Skeletal muscle satellite cell (primary cell): ENCODE data around the gene SAE1.

ENCODE experiments used
- H3K27me3 ChIP-seq: 2 replicates; pipeline ENCODE4 v1.7.0; 2013; ENCODE audit warnings: low read length; ENCODE audit not compliant: control insufficient read depth, insufficient read depth
- H3K36me3 ChIP-seq: 2 replicates; pipeline ENCODE4 v1.7.0; 2013; ENCODE audit warnings: mild to moderate bottlenecking, control low read depth, low read length; ENCODE audit not compliant: insufficient read depth
- H3K4me1 ChIP-seq: 2 replicates; pipeline ENCODE4 v1.7.0; 2013; ENCODE audit warnings: low read length; ENCODE audit not compliant: control insufficient read depth, insufficient read depth
- H3K4me2 ChIP-seq: 2 replicates; pipeline ENCODE4 v1.7.0; 2013; ENCODE audit warnings: mild to moderate bottlenecking, low read length
- H3K4me3 ChIP-seq: 2 replicates; pipeline ENCODE4 v1.7.0; 2013; ENCODE audit warnings: low read length
- H3K9ac ChIP-seq: 2 replicates; pipeline ENCODE4 v1.7.0; 2013; ENCODE audit warnings: mild to moderate bottlenecking, low read depth, low read length, moderate library complexity
- H3K9me3 ChIP-seq: replicated peaks from 2 replicates; pipeline ENCODE4 v1.7.0; 2013; ENCODE audit warnings: mild to moderate bottlenecking, control low read depth, low read length

SAE1 gene

DNA sequence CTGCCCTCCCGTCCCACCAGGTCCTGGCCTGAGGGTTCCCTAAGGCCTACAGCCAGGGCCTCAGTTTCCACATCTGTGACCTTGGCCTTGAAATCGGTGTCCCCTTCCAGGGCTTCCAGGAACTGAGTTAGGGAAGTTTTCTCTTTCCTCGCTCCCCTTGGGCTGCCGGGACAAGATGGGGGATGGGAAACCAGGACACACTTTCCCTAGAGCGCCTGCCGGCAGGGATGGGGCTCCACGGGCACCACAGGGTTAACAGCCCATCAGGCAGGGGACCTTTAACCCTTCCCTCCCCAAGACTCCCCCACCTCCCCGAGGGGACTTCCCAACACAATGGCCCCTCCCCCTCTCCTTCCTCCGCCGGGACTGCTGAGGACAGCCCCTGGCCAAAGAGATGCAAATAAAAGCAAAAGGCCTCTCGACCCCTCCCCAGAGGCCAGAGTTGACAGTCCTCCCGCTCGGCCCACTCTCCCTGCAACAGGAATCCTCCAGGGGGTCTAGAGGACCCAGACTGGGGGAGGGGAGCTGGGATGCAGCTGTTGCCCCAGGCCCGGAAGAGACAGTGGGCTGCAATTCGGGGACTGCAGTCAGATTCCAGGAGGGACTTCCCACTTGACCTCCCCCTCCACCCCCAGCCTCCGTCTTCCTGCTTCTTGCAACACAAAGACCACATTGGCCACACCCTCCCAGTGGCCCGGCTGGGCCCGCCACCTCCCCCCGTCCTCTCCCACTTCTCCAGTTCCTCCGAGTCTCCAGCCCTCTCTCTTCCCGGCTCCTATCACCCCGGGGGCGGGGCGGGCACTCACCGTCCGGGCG lies 96.9 kb downstream of the SAE1 start:
- no peaks in the 10 kb centered on the region for H3K27me3 ChIP-seq
- peaks cover 51% of the 10 kb centered on the region for H3K4me1 ChIP-seq
- H3K9me3 ChIP-seq: no peaks in the 10 kb centered on the region
- peak overlapping the region; percentile 92 for H3K9ac ChIP-seq
- peak overlapping the region; percentile 89 for H3K4me3 ChIP-seq
- peak overlapping the region; percentile 95 for H3K4me2 ChIP-seq
- H3K36me3 ChIP-seq: no peaks in the 10 kb centered on the region

DNA sequence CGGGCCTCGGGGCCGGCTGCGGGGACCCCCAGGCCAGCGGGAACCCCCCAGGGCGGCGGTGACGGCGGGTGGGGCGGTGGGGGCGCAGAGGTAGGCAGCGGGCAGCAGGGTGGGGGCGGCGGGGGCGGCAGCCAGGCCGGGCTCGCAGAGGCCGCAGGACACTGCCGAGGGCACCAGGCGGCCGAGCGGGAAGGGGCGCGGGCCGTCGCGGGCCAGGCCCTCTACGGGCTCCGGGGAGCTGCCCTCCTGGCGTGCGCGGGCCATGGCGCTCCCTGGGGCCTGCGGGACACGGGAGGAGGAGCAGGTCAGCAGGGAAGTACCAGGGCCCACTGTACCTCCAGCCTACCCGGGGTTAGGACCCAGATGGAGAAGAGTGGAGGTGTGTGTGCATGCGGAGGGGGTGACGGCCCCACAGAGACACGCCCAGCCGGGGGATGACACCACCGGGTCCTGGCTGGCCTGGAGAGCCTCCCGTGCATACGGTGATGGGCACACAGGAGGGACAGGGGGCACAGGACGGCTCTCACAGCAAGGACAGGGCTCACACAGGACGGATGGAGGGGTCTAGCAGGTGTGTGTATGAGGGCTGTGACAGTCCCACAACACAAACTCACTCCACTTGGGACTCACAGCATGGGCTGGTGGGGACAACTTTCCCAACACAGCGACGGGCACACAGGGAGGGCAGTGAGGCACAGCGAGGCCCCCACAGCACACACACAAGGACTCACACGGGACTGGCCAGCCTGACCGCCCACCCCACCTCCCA lies 97.7 kb downstream of the SAE1 start:
- peaks cover 53% of the 10 kb centered on the region for H3K4me1 ChIP-seq

DNA sequence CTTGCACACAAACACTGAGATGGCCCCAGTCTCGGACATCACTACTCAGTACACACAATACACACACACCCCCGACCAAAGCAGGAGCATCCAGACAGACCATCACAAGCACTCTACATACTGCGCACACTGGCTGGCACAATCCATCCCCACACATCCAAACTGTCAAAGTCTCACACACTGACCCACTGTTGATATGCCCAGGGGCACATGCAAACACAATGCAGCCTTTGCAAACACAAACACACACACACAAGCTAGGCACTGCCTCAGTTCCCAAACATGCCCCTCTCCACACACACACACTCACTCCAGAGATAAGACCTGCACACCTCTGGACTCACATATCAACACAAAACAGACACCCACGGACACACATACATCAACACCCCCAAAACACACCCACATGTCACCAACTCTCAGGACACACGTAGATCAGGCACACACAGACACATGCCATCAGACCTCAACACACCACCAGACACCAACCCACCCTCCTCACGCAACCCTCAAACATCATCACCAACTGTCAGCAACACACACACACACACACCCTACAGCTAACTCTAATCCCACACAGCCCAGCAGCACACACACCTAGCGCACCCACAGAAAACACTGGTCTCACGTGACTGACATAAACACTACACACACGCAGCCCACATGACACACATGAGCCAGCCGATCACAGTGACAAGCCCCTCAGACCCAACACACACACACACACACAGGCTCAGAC lies 98.5 kb downstream of the SAE1 start:
- Histone ChIP-seq H3K4me2 (peak overlapping the region; percentile 95), H3K27me3 (no peaks in the 10 kb centered on the region), H3K9me3 (no peaks in the 10 kb centered on the region), H3K36me3 (no peaks in the 10 kb centered on the region), H3K4me1 (peaks cover 53% of the 10 kb centered on the region), H3K4me3 (peak overlapping the region; percentile 89), H3K9ac (peak overlapping the region; percentile 92)

More for the DNA sequence above, 97.7 kb downstream of the SAE1 start:
- H3K9ac ChIP-seq: peak overlapping the region; percentile 92
- no peaks in the 10 kb centered on the region for H3K27me3 ChIP-seq
- no peaks in the 10 kb centered on the region for H3K9me3 ChIP-seq
- H3K36me3 ChIP-seq: no peaks in the 10 kb centered on the region
- H3K4me2 ChIP-seq: peak overlapping the region; percentile 95
- H3K4me3 ChIP-seq: peak overlapping the region; percentile 89

DNA sequence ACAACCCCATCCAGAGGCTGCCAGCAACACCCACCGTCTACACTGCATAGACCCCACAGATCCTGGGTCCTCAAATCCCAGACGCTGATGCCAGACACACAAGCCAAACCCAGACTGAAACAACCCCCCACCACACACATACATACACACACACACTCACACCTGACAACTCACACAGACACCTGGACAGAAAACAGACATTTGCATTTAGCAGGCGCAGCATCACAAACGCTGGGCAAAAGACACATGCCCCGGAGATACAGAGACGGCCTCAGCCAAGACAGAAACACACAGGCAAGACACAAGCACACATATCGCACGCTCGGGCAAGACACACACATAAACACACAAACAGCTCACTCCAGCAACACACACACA lies 99.0 kb downstream of the SAE1 start:
- Histone ChIP-seq H3K9ac (peak overlapping the region; percentile 92), H3K9me3 (no peaks in the 10 kb centered on the region), H3K36me3 (no peaks in the 10 kb centered on the region), H3K4me3 (peak overlapping the region; percentile 89), H3K27me3 (no peaks in the 10 kb centered on the region), H3K4me2 (peak overlapping the region; percentile 95), H3K4me1 (peaks cover 53% of the 10 kb centered on the region)

DNA sequence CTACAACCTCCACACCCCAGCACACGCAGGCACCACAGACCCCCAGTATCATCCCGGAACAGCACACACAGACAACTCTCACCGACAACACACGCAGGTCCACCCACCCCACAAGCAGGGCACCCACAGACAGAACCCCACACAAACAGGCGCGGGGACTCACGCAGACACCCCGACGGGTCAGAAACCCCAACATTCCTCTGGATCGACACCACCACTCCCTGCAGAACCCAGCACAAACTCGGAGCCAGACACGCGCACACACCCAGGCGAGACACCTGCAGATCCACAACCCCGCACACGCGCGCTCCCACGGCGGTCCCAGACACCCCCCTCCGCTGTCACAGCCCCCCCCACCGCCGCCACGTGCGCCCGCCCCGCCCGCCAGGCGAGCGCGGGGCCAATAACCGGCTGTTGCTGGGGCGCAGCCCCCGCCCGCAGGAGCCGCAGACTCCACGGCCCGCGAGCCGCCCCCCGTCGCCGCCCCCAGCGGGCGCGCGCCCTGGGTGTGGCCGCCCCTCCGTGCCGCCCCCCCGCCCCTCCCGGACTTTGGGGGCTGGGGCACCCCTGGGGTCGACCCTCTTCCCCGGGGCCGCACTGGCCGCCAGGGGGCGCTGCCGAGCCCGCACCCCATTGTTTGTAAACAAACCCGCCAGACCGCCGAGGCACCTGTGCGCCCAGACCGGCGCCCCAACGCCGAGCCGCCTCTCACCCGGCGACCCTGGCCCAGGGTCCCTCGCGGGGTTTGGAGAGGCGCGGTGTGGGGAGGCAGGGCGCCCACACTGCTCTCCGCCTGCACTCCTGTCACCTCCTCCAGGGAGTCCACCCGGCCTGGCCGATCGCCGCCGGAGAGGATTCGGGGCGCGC lies 99.7 kb downstream of the SAE1 start:
- Histone ChIP-seq H3K4me3 (peak overlapping the region; percentile 89), H3K4me2 (peak overlapping the region; percentile 95), H3K9me3 (no peaks in the 10 kb centered on the region), H3K4me1 (peaks cover 53% of the 10 kb centered on the region), H3K27me3 (no peaks in the 10 kb centered on the region), H3K36me3 (no peaks in the 10 kb centered on the region), H3K9ac (peak overlapping the region; percentile 92)

DNA sequence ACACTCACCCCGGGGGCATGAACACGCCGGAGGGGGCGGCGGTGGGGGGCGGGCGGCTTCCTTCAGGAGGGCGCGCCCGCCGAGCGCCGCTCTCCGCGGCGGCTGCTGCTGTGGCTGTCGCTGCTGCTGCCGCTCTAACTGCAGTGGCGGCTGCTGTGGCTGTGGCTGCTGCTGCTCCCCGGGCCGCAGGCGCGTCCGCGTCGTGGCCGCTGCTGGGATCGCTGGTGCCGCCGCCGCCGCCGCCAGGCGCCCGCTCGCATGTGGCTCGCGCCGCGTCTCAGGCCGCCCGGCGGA lies 100.2 kb downstream of the SAE1 start, which contains the start of gene BBC3:
Gene BBC3 (minus strand): TSS at position 279 of the 294 bp plus-strand sequence. CDS start 2,768 bp downstream, outside the sequence.
- Histone ChIP-seq H3K27me3 (no peaks in the 10 kb centered on the region), H3K9me3 (no peaks in the 10 kb centered on the region), H3K9ac (peak within 1 kb of the TSS; percentile 92), H3K4me2 (peak within 1 kb of the TSS; percentile 95), H3K4me3 (peak within 1 kb of the TSS; percentile 89), H3K4me1 (peaks cover 48% of the 10 kb centered on the region), H3K36me3 (no peaks in the 10 kb centered on the region)

DNA sequence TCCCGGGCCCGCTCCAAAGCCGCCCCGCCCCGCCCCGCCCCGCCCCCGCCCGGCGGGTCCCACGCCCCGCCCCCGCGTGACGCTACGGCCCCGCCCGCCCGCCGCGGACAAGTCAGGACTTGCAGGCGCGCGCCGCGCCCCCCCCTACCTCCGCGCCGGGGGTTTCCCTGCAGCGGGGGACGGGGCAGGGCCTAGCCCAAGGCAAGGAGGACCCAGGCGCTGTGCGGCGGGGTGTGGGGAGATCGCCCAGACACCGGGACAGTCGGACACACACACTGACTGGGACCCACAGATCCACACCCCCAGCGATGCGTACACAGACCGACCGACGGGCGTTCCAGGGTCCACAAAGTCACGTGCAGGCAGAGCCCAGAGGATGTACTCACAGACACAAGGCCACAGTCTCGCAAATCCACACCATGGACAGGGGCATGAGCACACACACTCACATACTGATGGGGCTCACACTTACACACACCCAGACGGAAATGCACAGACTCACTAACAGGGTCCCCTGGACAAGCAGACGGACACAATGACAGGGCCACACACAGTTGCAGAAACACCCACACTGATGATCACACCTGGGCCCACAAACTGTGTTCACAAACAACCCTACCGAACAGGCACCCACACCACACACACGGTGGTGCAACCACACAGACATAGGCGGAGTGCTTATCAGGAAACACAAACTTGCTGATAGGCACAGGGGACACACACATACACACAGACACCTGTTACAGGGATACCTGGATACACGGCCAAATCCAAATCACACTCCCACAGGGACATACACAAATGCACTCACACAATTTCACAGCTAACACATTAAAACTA lies 100.8 kb downstream of the SAE1 start:
- Histone ChIP-seq H3K4me1 (peaks cover 45% of the 10 kb centered on the region), H3K27me3 (peaks cover 2% of the 10 kb centered on the region)

DNA sequence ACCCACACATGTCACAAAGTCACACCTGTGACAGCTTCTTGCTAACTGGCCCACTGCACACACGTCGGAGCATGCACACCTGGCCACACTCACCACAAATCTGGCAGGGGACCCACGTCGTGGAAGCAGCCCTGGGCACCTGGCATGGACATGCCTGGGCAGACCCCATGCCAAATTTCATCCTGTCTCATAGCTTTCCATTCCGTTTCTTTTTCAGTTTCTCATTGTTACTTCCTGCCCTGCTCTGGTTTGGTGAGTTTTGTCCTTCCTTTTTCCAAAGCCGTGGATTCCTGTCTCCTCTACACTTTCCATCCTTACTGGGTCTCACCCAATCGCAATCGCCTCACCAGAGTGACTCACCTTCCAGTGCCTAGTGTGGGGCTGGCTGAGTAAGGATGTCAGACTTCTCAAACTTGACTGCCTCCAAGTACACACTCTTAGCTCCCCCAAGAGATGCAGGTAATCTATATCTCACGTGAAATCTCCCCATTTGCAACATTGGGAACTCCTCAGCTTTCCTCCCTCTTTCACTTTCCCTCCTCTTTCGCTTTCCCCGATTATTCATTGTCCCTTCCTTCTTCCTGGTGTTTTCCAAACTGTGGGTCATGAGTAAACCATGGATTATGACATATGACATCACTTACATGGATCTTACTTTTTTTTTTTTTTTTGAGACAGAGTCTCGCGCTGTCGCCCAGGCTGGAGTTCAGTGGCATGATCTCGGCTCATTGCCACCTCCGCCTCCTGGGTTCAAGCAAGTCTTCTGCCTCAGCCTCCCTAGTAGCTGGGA lies 102.0 kb downstream of the SAE1 start:
- Histone ChIP-seq H3K36me3 (no peaks in the 10 kb centered on the region), H3K27me3 (peaks cover 2% of the 10 kb centered on the region), H3K9ac (peak overlapping the region; percentile 43), H3K4me3 (peak overlapping the region; percentile 57), H3K9me3 (no peaks in the 10 kb centered on the region), H3K4me2 (peak overlapping the region; percentile 95), H3K4me1 (peaks cover 33% of the 10 kb centered on the region)

More for the DNA sequence above, 100.8 kb downstream of the SAE1 start:
- H3K36me3 ChIP-seq: no peaks in the 10 kb centered on the region
- H3K4me2 ChIP-seq: peak overlapping the region; percentile 95
- no peaks in the 10 kb centered on the region for H3K9me3 ChIP-seq
- peak overlapping the region; percentile 78 for H3K9ac ChIP-seq
- H3K4me3 ChIP-seq: peak overlapping the region; percentile 89

DNA sequence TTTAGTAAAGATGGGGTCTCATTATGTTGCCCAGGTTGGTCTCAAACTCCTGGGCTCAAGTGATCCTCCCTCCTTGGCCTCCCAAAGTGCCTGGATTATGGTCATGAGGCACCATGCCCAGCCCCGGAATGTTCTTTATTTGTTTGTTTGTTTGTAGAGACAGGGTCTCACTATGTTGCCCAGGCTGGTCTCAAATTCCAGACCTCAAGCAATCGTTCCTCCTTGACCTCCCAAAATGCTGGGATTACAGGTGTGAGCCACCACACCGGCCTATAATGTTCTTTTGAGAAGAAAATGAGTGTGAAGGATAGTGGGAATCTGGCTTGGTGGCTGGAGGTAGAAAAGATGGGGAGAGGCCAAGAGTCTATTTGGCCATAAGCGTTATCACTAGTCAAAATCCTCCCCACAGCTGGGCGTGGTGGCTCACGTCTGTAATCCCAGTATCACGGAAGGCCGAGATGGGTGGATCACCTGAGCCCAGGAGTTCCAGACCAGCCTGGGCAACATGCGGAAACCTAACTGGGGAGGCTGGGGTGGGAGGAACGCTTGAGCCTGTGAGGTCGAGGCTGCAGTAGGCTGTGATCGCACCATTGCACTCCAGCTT lies 105.5 kb downstream of the SAE1 start:
- no peak overlapping the region for H3K9ac ChIP-seq
- H3K4me2 ChIP-seq: no peak overlapping the region
- H3K4me3 ChIP-seq: no peak overlapping the region
- H3K4me1 ChIP-seq: peaks cover 29% of the 10 kb centered on the region
- no peaks in the 10 kb centered on the region for H3K9me3 ChIP-seq
- peaks cover 14% of the 10 kb centered on the region for H3K27me3 ChIP-seq
- no peaks in the 10 kb centered on the region for H3K36me3 ChIP-seq
